ENCODE measurements around the gene USHBP1.

USHBP1 gene

GRCh38 chr19:17268754-17269153 lies 4.2 kb upstream of the USHBP1 start:
- no peak overlapping the region for H3K4me3 ChIP-seq (ENCODE audit: insufficient read length, low read depth)
- H3K36me3 ChIP-seq (ENCODE audit: insufficient read depth, insufficient read length, low read length): peaks cover 38% of the 10 kb centered on the region
- H3K9me3 ChIP-seq (ENCODE audit: insufficient read depth, low read length): no peaks in the 10 kb centered on the region
- DNase-seq (ENCODE audit: low read depth, low spot score): no peak
- H3K9ac ChIP-seq (ENCODE audit: insufficient read length, low read depth): no peak overlapping the region
- no peak for TF ChIP-seq SUZ12 (IDR thresholded peaks at IDR 0.05; ENCODE audit: extremely low read depth, insufficient read depth, insufficient read length)
- no peak for TF ChIP-seq YY1 (IDR thresholded peaks at IDR 0.05; ENCODE audit: insufficient read depth, insufficient read length)
- TF ChIP-seq ZNF274 (IDR thresholded peaks at IDR 0.05; ENCODE audit: low read depth, low read length): no peak
- H3K4me1 ChIP-seq (ENCODE audit: insufficient read depth, insufficient read length): no peaks in the 10 kb centered on the region
- no peaks in the 10 kb centered on the region for H3K27me3 ChIP-seq (ENCODE audit: insufficient read depth, insufficient read length)

- peak; percentile 97 for DNase-seq (ENCODE audit: low read depth, low spot score)
- Histone ChIP-seq H3K4me1 (ENCODE audit: insufficient read depth, insufficient read length) (no peaks in the 10 kb centered on the region), H3K9ac (ENCODE audit: insufficient read length, low read depth) (peak within 1 kb of the TSS; percentile 94), H3K36me3 (ENCODE audit: insufficient read depth, insufficient read length, low read length) (peaks cover 30% of the 10 kb centered on the region), H3K27me3 (ENCODE audit: insufficient read depth, insufficient read length) (no peaks in the 10 kb centered on the region), H3K9me3 (ENCODE audit: insufficient read depth, low read length) (no peaks in the 10 kb centered on the region), H3K4me3 (ENCODE audit: insufficient read length, low read depth) (peak within 1 kb of the TSS; percentile 85)
- TF ChIP-seq SUZ12 (IDR thresholded peaks at IDR 0.05; ENCODE audit: extremely low read depth, insufficient read depth, insufficient read length): no peak
- TF ChIP-seq YY1 (IDR thresholded peaks at IDR 0.05; ENCODE audit: insufficient read depth, insufficient read length): peak; percentile 90
Measured at GRCh38 chr19:17266975-17267788, 2.6 kb upstream of the USHBP1 start, which contains the start of gene BABAM1. Gene BABAM1 (plus strand): TSS chr19:17267443. CDS start chr19:17268807, 1,364 bp downstream.

GRCh38 chr19:17266589-17266974 lies 2.0 kb upstream of the USHBP1 start:
- Histone ChIP-seq H3K9me3 (ENCODE audit: insufficient read depth, low read length) (no peaks in the 10 kb centered on the region), H3K27me3 (ENCODE audit: insufficient read depth, insufficient read length) (no peaks in the 10 kb centered on the region), H3K36me3 (ENCODE audit: insufficient read depth, insufficient read length, low read length) (peaks cover 24% of the 10 kb centered on the region), H3K4me3 (ENCODE audit: insufficient read length, low read depth) (no peak overlapping the region), H3K4me1 (ENCODE audit: insufficient read depth, insufficient read length) (no peaks in the 10 kb centered on the region), H3K9ac (ENCODE audit: insufficient read length, low read depth) (no peak overlapping the region)
- TF ChIP-seq YY1 (IDR thresholded peaks at IDR 0.05; ENCODE audit: insufficient read depth, insufficient read length): no peak
- no peak for TF ChIP-seq ZNF274 (IDR thresholded peaks at IDR 0.05; ENCODE audit: low read depth, low read length)
- TF ChIP-seq SUZ12 (IDR thresholded peaks at IDR 0.05; ENCODE audit: extremely low read depth, insufficient read depth, insufficient read length): no peak
- DNase-seq (ENCODE audit: low read depth, low spot score): no peak

DNA sequence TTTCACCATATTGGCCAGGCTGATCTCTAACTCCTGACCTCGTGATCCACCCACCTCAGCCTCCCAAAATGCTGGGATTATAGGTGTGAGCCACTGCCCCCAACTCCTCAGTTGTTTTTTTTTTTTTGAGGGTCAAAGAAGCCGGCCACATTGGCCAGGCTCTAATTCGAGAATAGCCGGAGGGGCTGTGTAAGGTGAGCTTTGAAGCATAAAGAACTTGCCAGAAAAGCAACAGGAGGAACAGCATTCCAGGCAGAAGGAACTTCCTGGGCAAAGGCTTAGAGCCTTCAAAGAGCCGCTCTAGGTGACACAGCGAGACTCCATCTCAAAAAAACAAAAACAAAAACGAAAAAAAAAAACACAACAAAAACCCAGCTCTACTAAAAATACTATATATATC lies 1.5 kb upstream of the USHBP1 start:
- Histone ChIP-seq H3K27me3 (ENCODE audit: insufficient read depth, insufficient read length) (no peaks in the 10 kb centered on the region), H3K9ac (ENCODE audit: insufficient read length, low read depth) (no peak overlapping the region), H3K9me3 (ENCODE audit: insufficient read depth, low read length) (no peaks in the 10 kb centered on the region), H3K4me3 (ENCODE audit: insufficient read length, low read depth) (no peak overlapping the region), H3K36me3 (ENCODE audit: insufficient read depth, insufficient read length, low read length) (peaks cover 19% of the 10 kb centered on the region), H3K4me1 (ENCODE audit: insufficient read depth, insufficient read length) (no peaks in the 10 kb centered on the region)
- DNase-seq (ENCODE audit: low read depth, low spot score): no peak
- no peak for TF ChIP-seq YY1 (IDR thresholded peaks at IDR 0.05; ENCODE audit: insufficient read depth, insufficient read length)
- no peak for TF ChIP-seq SUZ12 (IDR thresholded peaks at IDR 0.05; ENCODE audit: extremely low read depth, insufficient read depth, insufficient read length)
- no peak for TF ChIP-seq ZNF274 (IDR thresholded peaks at IDR 0.05; ENCODE audit: low read depth, low read length)

DNA sequence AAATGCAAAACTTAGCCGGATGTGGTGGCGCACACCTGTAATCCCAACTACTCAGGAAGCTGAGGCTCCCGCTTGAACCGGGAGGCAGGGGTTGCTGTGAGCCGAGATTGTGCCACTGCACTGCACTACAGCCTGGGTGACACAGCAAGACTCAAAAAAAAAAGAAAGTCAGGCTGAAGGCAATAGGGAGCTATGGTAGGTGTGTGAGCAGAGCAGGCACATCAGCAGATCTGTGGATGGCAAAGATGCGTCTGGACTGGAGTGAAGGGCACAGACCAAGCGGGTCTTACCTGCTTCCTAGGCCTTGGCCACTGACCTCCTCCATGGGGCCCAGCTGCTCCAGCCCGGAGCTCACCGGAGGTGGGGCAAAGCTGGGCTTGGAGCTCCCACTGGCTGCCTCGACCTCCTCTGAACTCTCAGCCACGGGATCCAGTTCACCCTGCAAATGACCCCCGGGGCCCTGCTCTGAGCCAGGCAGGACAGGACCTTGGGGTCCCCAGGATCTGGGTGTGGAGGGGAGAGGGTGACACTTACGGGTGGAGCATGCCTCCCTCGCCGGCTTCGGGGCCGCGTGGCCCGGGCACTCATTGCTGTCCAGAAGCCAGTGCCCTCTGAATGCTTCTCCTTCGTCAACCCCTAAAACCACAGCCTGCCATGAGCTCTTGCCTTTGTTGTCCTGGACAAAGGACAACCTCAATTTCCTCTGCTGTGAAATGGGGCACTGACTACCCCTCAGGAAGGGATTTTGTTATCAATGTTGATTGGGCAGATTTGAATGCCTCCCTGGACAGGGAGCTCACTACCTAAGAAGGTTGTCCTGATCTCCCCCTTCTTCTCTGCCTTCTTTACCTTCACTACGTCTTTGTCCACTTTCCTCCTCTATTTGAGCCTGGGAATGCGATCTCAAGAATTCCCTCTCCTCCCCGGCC lies 569 bp downstream of the USHBP1 start:
- no peaks in the 10 kb centered on the region for H3K27me3 ChIP-seq (ENCODE audit: insufficient read depth, insufficient read length)
- TF ChIP-seq YY1 (IDR thresholded peaks at IDR 0.05; ENCODE audit: insufficient read depth, insufficient read length): no peak
- peaks cover 5% of the 10 kb centered on the region for H3K36me3 ChIP-seq (ENCODE audit: insufficient read depth, insufficient read length, low read length)
- no peaks in the 10 kb centered on the region for H3K4me1 ChIP-seq (ENCODE audit: insufficient read depth, insufficient read length)
- H3K4me3 ChIP-seq (ENCODE audit: insufficient read length, low read depth): no peak overlapping the region
- H3K9me3 ChIP-seq (ENCODE audit: insufficient read depth, low read length): peaks cover 19% of the 10 kb centered on the region; the same call in 1 of the 2 replicates
- H3K9ac ChIP-seq (ENCODE audit: insufficient read length, low read depth): no peak overlapping the region
- DNase-seq (ENCODE audit: low read depth, low spot score): no peak

- H3K9ac ChIP-seq (ENCODE audit: insufficient read length, low read depth): no peak overlapping the region
- H3K36me3 ChIP-seq (ENCODE audit: insufficient read depth, insufficient read length, low read length): no peaks in the 10 kb centered on the region
- H3K27me3 ChIP-seq (ENCODE audit: insufficient read depth, insufficient read length): no peaks in the 10 kb centered on the region
- DNase-seq (ENCODE audit: low read depth, low spot score): no peak
- no peak for TF ChIP-seq ZNF274 (IDR thresholded peaks at IDR 0.05; ENCODE audit: low read depth, low read length)
- no peak for TF ChIP-seq SUZ12 (IDR thresholded peaks at IDR 0.05; ENCODE audit: extremely low read depth, insufficient read depth, insufficient read length)
- TF ChIP-seq YY1 (IDR thresholded peaks at IDR 0.05; ENCODE audit: insufficient read depth, insufficient read length): no peak
- no peak overlapping the region for H3K4me3 ChIP-seq (ENCODE audit: insufficient read length, low read depth)
- no peaks in the 10 kb centered on the region for H3K4me1 ChIP-seq (ENCODE audit: insufficient read depth, insufficient read length)
- peaks cover 33% of the 10 kb centered on the region; the same call in 1 of the 2 replicates for H3K9me3 ChIP-seq (ENCODE audit: insufficient read depth, low read length)
Measured at GRCh38 chr19:17262557-17262956, 2.0 kb downstream of the USHBP1 start.

DNA sequence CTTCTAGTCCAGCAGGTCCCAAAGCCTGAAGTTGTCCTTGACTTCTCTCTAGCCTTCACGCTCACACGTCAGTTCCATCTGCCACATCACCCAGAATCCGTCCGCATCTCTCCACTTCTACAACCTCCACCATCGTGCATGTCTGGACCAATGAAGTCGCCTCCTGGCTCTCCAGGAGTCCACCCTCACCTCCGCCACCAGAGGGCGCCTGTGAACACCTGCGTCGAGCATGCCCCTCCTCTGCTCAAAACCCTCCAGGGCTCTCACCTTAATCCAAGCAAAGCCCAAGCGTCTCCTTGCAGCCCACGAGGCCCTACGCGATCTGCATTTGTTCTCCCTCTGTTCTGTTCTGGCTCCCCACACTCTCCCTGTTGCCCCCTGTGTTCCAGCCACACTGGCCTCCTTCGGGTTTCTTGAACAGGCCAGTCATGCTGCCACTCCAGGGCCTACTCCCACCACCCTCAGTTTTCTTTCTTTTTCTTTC lies 3.7 kb downstream of the USHBP1 start:
- no peaks in the 10 kb centered on the region for H3K36me3 ChIP-seq (ENCODE audit: insufficient read depth, insufficient read length, low read length)
- no peak overlapping the region for H3K4me3 ChIP-seq (ENCODE audit: insufficient read length, low read depth)
- no peak for TF ChIP-seq SUZ12 (IDR thresholded peaks at IDR 0.05; ENCODE audit: extremely low read depth, insufficient read depth, insufficient read length)
- TF ChIP-seq ZNF274 (IDR thresholded peaks at IDR 0.05; ENCODE audit: low read depth, low read length): no peak
- no peak for TF ChIP-seq YY1 (IDR thresholded peaks at IDR 0.05; ENCODE audit: insufficient read depth, insufficient read length)
- DNase-seq (ENCODE audit: low read depth, low spot score): peak; percentile 90
- H3K9ac ChIP-seq (ENCODE audit: insufficient read length, low read depth): peak overlapping the region; percentile 38
- H3K4me1 ChIP-seq (ENCODE audit: insufficient read depth, insufficient read length): no peaks in the 10 kb centered on the region
- H3K27me3 ChIP-seq (ENCODE audit: insufficient read depth, insufficient read length): peaks cover 8% of the 10 kb centered on the region
- H3K9me3 ChIP-seq (ENCODE audit: insufficient read depth, low read length): peaks cover 33% of the 10 kb centered on the region; the same call in 1 of the 2 replicates

All from NT2/D1 (cell line).